ENCODE measurements around the gene BTBD7. TPM values are rescaled to one million over a fixed set of nuclear protein-coding genes. Genes with fewer than 3 reads are reported as not detected.

The BTBD7 gene
- total and polyA plus RNA-seq, 2 experiments from 2014 or later = 24.4 to 32.8 TPM

- Histone ChIP-seq H3K27ac (ENCODE audit: low read depth) (no peak overlapping the region), H3K4me2 (no peak overlapping the region), H3F3A (replicated peaks; ENCODE audit: low read depth) (no peaks in the 10 kb centered on the region), H3K79me2 (replicated peaks; ENCODE audit: insufficient read depth) (no peaks in the 10 kb centered on the region; the same call in 1 of the 2 replicates), H3K27me3 (ENCODE audit: insufficient read depth) (no peaks in the 10 kb centered on the region), H3K36me3 (ENCODE audit: insufficient read depth) (no peaks in the 10 kb centered on the region), H3K4me3 (no peak overlapping the region), H3K4me1 (ENCODE audit: insufficient read depth) (peaks cover 11% of the 10 kb centered on the region; the same call in 1 of the 2 replicates), H2AFZ (no peak overlapping the region), H4K20me1 (replicated peaks; ENCODE audit: insufficient read depth) (peaks cover 12% of the 10 kb centered on the region; the same call in 1 of the 2 replicates), H3K9me2 (ENCODE audit: insufficient read depth) (no peaks in the 10 kb centered on the region)
- no peak for TF ChIP-seq CREB1 (CRISPR knock-in tag; IDR thresholded peaks at IDR 0.05; ENCODE audit: low read depth)
- no peak for TF ChIP-seq NANOG (IDR thresholded peaks at IDR 0.05; ENCODE audit: borderline replicate concordance)
- no peak for TF ChIP-seq JUNB (IDR thresholded peaks at IDR 0.05; ENCODE audit: unreplicated experiment)
- no peak for TF ChIP-seq ZNF114 (CRISPR knock-in tag; IDR thresholded peaks at IDR 0.05)
- TF ChIP-seq EZH2phosphoT487 (IDR thresholded peaks at IDR 0.05; ENCODE audit: unreplicated experiment) = no peak
- no peak for TF ChIP-seq ZNF462 (CRISPR knock-in tag; IDR thresholded peaks at IDR 0.05)
- TF ChIP-seq STAT1 (IDR thresholded peaks at IDR 0.05; ENCODE audit: unreplicated experiment) = no peak
- TF ChIP-seq EZH2 (IDR thresholded peaks at IDR 0.05; ENCODE audit: low read depth, unreplicated experiment) = no peak
- ATAC-seq (no peak), DNase-seq (ENCODE audit: low spot score) (no peak)
- Mint-ChIP-seq H3K36me3 (ENCODE audit: low read depth) (no peaks in the 10 kb centered on the region), H3K27me3 (ENCODE audit: insufficient read depth, low read depth, poor library complexity) (no peaks in the 10 kb centered on the region), H3K4me3 (no peak overlapping the region), H3K9me3 (no peaks in the 10 kb centered on the region), H3K27ac (no peak overlapping the region), H3K4me1 (peaks cover 11% of the 10 kb centered on the region)
Measured at GRCh38 chr14:93281937-93282336, 50.9 kb downstream of the BTBD7 start.

All from GM23338 (cell line).